ENCODE measurements around the gene MT1F. TPM values are rescaled to one million over a fixed set of nuclear protein-coding genes. Genes with fewer than 3 reads are reported as not detected.

The MT1F gene
- total and polyA plus RNA-seq, 9 of the 15 experiments (the other 6 are each of a cell fraction or from before 2014, with no cell fraction given), result 0.18 to 0.68 (median 0.29) TPM; not detected in 5

GRCh38 chr16:56625943-56626654 lies 31.7 kb upstream of the MT1F start:
- 1% methylated on average over 11 of the region's 16 CpGs for WGBS (ENCODE audit: insufficient coverage, low coverage, missing lambda C conversion rate)
- Histone ChIP-seq H3K9ac (ENCODE audit: insufficient read depth in 1 of 2, low read depth in 2 of 2, low read length in 2 of 2) (no peak overlapping the region), H3K9me3 (replicated peaks; ENCODE audit: control insufficient read depth, insufficient read depth, low read depth, low read length) (no peaks in the 10 kb centered on the region), H3K4me1 (replicated peaks in 1 of 2; ENCODE audit: control insufficient read depth in 2 of 2, insufficient read depth in 2 of 2, low read length in 2 of 2) (peaks cover 0 to 7% of the 10 kb centered on the region in 2 experiments; a peak in 2 of 5 replicates), H3K79me2 (ENCODE audit: control insufficient read depth, insufficient read depth, low read length) (no peaks in the 10 kb centered on the region), H3K9me1 (ENCODE audit: control insufficient read depth, insufficient read depth, low read length) (no peaks in the 10 kb centered on the region), H3K36me3 (ENCODE audit: control insufficient read depth, insufficient read depth, low read length) (no peaks in the 10 kb centered on the region), H3K4me3 (no peak overlapping the region), H3K4me2 (ENCODE audit: insufficient read depth, low read length) (no peak overlapping the region), H4K20me1 (replicated peaks; ENCODE audit: control insufficient read depth, insufficient read depth, low read length) (no peaks in the 10 kb centered on the region), H3K27ac (ENCODE audit: extremely low read depth, low read depth, low read length) (no peak overlapping the region), H3K27me3 (ENCODE audit: control insufficient read depth in 2 of 2, insufficient read depth in 2 of 2, low read length in 2 of 2) (peaks cover 16 to 40% of the 10 kb centered on the region in 2 experiments; a peak in 4 of 5 replicates), H2AFZ (ENCODE audit: low read depth, low read length) (no peak overlapping the region)
- in situ Hi-C loops (cut with MboI), result no loop called here
- no TSS peak for BruUV-seq (replicated peaks)
- TF ChIP-seq NCOA4 (IDR thresholded peaks at IDR 0.05; ENCODE audit: partially characterized antibody), result no peak
- TF ChIP-seq THRB (CRISPR knock-in tag; conservative IDR thresholded peaks at IDR 0.05), result no peak
- TF ChIP-seq ID3 (CRISPR knock-in tag; IDR thresholded peaks at IDR 0.05), result no peak
- no peak for TF ChIP-seq ID3 (tag; IDR thresholded peaks at IDR 0.05)
- TF ChIP-seq STAT6 (CRISPR knock-in tag; IDR thresholded peaks at IDR 0.05), result no peak
- TF ChIP-seq GMEB1 (CRISPR knock-in tag; IDR thresholded peaks at IDR 0.05), result no peak
- FAIRE-seq (no peak), DNase-seq (ENCODE audit: extremely low read depth in 1 of 4, low spot score in 3 of 4) (no peak), ATAC-seq (no peak; the same call in 2 of the 3 replicates)
- CTCF ChIA-PET (ENCODE audit: low intra/inter-chr PET ratio), result no interaction called here
- POLR2A ChIA-PET, result interaction anchor here (1.0 kb wide), 1 partner anchor 13 kb away, joined by 4 read pairs; no protein-coding TSS in a partner anchor
- intact Hi-C loops (cut with micrococcal nuclease), result no loop called here
